ENCODE results near the gene PDZD2. TPM values are rescaled to one million over a fixed set of nuclear protein-coding genes. Genes with fewer than 3 reads are reported as not detected.

Gene PDZD2
- total RNA-seq, 1 donor from 2014 or later: 6.7 TPM

GRCh38 chr5:32067774-32068470, 429.0 kb downstream of the PDZD2 start:
- Histone ChIP-seq H3K36me3 (ENCODE audit: control insufficient read depth, insufficient read depth, low read length) (no peaks in the 10 kb centered on the region), H3K27me3 (ENCODE audit: control insufficient read depth, insufficient read depth, low read length) (no peaks in the 10 kb centered on the region), H3K4me3 (ENCODE audit: low read depth, low read length) (no peak overlapping the region)
- TF ChIP-seq CTCF (IDR thresholded peaks at IDR 0.05; ENCODE audit: insufficient read depth, low read length, poor library complexity, severe bottlenecking): no peak
- DNase-seq (ENCODE audit: low read depth): no peak

- no peaks in the 10 kb centered on the region for H3K27me3 ChIP-seq (ENCODE audit: control insufficient read depth, insufficient read depth, low read length)
- H3K36me3 ChIP-seq (ENCODE audit: control insufficient read depth, insufficient read depth, low read length): no peaks in the 10 kb centered on the region
- no peak overlapping the region for H3K4me3 ChIP-seq (ENCODE audit: low read depth, low read length)
- no peak for TF ChIP-seq CTCF (IDR thresholded peaks at IDR 0.05; ENCODE audit: insufficient read depth, low read length, poor library complexity, severe bottlenecking)
- no peak for DNase-seq (ENCODE audit: low read depth)
These were observed 429.6 kb downstream of the PDZD2 start for GRCh38 chr5:32068561-32068960.

- TF ChIP-seq CTCF (IDR thresholded peaks at IDR 0.05; ENCODE audit: insufficient read depth, low read length, poor library complexity, severe bottlenecking): no peak
- no peaks in the 10 kb centered on the region for H3K36me3 ChIP-seq (ENCODE audit: control insufficient read depth, insufficient read depth, low read length)
- no peaks in the 10 kb centered on the region for H3K27me3 ChIP-seq (ENCODE audit: control insufficient read depth, insufficient read depth, low read length)
- DNase-seq (ENCODE audit: low read depth): no peak
- no peak overlapping the region for H3K4me3 ChIP-seq (ENCODE audit: low read depth, low read length)
These were observed 430.5 kb downstream of the PDZD2 start for GRCh38 chr5:32069396-32069795.

GRCh38 chr5:32071351-32071944, 432.5 kb downstream of the PDZD2 start:
- DNase-seq (ENCODE audit: low read depth): no peak
- no peaks in the 10 kb centered on the region for H3K36me3 ChIP-seq (ENCODE audit: control insufficient read depth, insufficient read depth, low read length)
- no peaks in the 10 kb centered on the region for H3K27me3 ChIP-seq (ENCODE audit: control insufficient read depth, insufficient read depth, low read length)
- no peak for TF ChIP-seq CTCF (IDR thresholded peaks at IDR 0.05; ENCODE audit: insufficient read depth, low read length, poor library complexity, severe bottlenecking)
- no peak overlapping the region for H3K4me3 ChIP-seq (ENCODE audit: low read depth, low read length)

GRCh38 chr5:32072054-32072453, 433.1 kb downstream of the PDZD2 start:
- H3K27me3 ChIP-seq (ENCODE audit: control insufficient read depth, insufficient read depth, low read length): no peaks in the 10 kb centered on the region
- H3K4me3 ChIP-seq (ENCODE audit: low read depth, low read length): no peak overlapping the region
- H3K36me3 ChIP-seq (ENCODE audit: control insufficient read depth, insufficient read depth, low read length): no peaks in the 10 kb centered on the region
- TF ChIP-seq CTCF (IDR thresholded peaks at IDR 0.05; ENCODE audit: insufficient read depth, low read length, poor library complexity, severe bottlenecking): no peak
- DNase-seq (ENCODE audit: low read depth): no peak

- DNase-seq (ENCODE audit: low read depth): no peak
- no peak for TF ChIP-seq CTCF (IDR thresholded peaks at IDR 0.05; ENCODE audit: insufficient read depth, low read length, poor library complexity, severe bottlenecking)
- H3K4me3 ChIP-seq (ENCODE audit: low read depth, low read length): no peak overlapping the region
- no peaks in the 10 kb centered on the region for H3K36me3 ChIP-seq (ENCODE audit: control insufficient read depth, insufficient read depth, low read length)
- no peaks in the 10 kb centered on the region for H3K27me3 ChIP-seq (ENCODE audit: control insufficient read depth, insufficient read depth, low read length)
These were observed 435.5 kb downstream of the PDZD2 start for GRCh38 chr5:32074401-32074800.

Measured in kidney epithelial cell (primary cell).